SH-SY5Y (cell line): ENCODE results near the gene WIPF2.

Source experiments
- GATA2 ChIP-seq: IDR thresholded peaks from 2 replicates; pipeline ENCODE4 v1.6.1; 2011; ENCODE audit warnings: mild to moderate bottlenecking, low read depth, low read length
- GATA3 ChIP-seq: IDR thresholded peaks from 2 replicates; pipeline ENCODE4 v1.6.1; 2011; ENCODE audit warnings: low read depth, mild to moderate bottlenecking, low read length, moderate library complexity

DNA sequence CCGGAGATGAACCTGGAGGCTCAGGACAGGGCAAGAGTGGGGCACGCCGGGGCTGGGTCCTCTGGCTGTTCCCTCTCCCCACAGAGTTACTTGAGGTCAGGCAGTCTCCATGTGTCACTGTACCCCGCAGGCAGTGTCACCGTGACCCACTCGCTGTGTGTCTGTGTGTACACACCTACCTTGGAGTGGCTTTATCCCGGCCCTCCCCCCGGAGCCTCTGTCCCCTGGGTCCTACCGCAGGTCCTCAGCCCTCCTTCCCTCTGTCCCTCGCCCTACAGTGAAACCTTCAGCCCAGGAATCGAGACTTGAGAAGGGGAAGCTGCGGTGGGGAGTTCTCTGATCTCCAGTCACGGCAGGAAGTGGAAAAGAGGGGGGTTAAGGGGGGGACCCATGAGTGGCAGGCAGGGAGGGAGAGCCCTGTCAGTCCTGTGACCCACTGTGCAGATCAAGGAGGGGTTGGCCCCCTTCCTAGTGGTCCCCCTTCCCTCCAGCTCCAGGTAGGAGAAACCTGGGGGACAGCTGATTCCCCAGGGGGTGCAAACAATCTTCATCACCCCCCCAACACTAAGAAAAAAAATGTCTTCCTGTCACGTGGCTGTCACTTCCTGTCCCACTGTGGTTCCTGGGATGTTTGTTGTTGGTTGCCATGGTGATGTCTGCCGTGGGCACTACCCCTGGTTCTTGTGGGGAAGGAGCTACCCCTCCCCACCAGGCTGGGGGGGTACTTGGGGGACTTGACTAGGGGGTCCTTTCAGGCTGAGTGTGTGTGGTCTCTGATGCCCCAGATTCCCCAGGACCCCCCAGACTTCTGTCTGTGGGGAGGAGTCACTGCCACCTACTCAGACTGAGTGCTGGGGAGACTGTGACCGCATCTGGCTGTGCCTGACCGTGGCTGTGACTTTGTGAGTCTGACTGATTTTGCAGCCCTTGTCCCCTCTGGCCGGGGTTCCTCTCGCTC, 103.5 kb downstream of the WIPF2 start:
- no peak for TF ChIP-seq GATA2
- no peak for TF ChIP-seq GATA3
